SU-DHL-6 (cell line): ENCODE data around the gene SLC2A2.

Experiments used
- H2AFZ ChIP-seq: fragments of 200-600 bp; sonication (generic); 2 replicates; pipeline ENCODE4 v1.6.1; 2014; ENCODE audit warnings: low read depth, mild to moderate bottlenecking, moderate library complexity, mixed read lengths, antibody characterized with exemption, low read length; ENCODE audit not compliant: severe bottlenecking
- H3F3A ChIP-seq: fragments of 200-600 bp; shearing (Covaris generic); 2 replicates; pipeline ENCODE4 v1.6.0; 2016; ENCODE audit warnings: antibody characterized with exemption, mild to moderate bottlenecking; ENCODE audit not compliant: insufficient read depth
- H3K27ac ChIP-seq: fragments of 200-600 bp; sonication (generic); 2 replicates; pipeline ENCODE4 v1.5.1; 2016; ENCODE audit warnings: low read depth, mild to moderate bottlenecking, low read length, moderate library complexity, mixed read lengths
- H3K27me3 ChIP-seq: fragments of 200-600 bp; sonication (generic), shearing (Covaris generic); 2 replicates; pipeline ENCODE4 v1.6.0; 2014; ENCODE audit warnings: mild to moderate bottlenecking, low read length
- H3K36me3 ChIP-seq: fragments of 200-600 bp; sonication (generic); 2 replicates; pipeline ENCODE4 v1.6.1; 2014; ENCODE audit warnings: mild to moderate bottlenecking, low read length, mixed read lengths
- H3K4me2 ChIP-seq: fragments of 300-600, 200-600 bp; shearing (Covaris generic), sonication (generic); 2 replicates; pipeline ENCODE4 v1.6.0; 2014; ENCODE audit warnings: low read length, low read depth, mild to moderate bottlenecking; ENCODE audit not compliant: poor library complexity, severe bottlenecking
- H3K4me3 ChIP-seq: fragments of 200-600 bp; sonication (generic); 2 replicates; pipeline ENCODE4 v1.5.1; 2014; ENCODE audit warnings: antibody characterized with exemption, low read length, mild to moderate bottlenecking, mixed read lengths; ENCODE audit not compliant: insufficient read depth, poor library complexity, severe bottlenecking
- H3K79me2 ChIP-seq: fragments of 200-600 bp; sonication (generic); 2 replicates; pipeline ENCODE4 v1.6.1; 2014; ENCODE audit warnings: mild to moderate bottlenecking, low read length, moderate library complexity; ENCODE audit not compliant: insufficient read depth
- H3K9ac ChIP-seq: fragments of 200-600 bp; sonication (generic); 2 replicates; pipeline ENCODE4 v1.7.0; 2014; ENCODE audit warnings: mild to moderate bottlenecking, low read length
- H3K9me2 ChIP-seq: fragments of 200-600 bp; sonication (generic); replicated peaks from 2 replicates; pipeline ENCODE4 v1.6.1; 2014; ENCODE audit warnings: low read length; ENCODE audit not compliant: insufficient read depth
- H3K9me3 ChIP-seq: fragments of 200-600 bp; sonication (generic); 2 replicates; pipeline ENCODE4 v1.6.1; 2014; ENCODE audit warnings: low read length, mixed read lengths; ENCODE audit not compliant: insufficient read depth
- H4K20me1 ChIP-seq: fragments of 200-600 bp; sonication (generic); 2 replicates; pipeline ENCODE4 v1.6.1; 2014; ENCODE audit warnings: low read depth, mild to moderate bottlenecking, antibody characterized with exemption, low read length, moderate library complexity, mixed read lengths
- CTCF ChIP-seq: fragments of 200-600 bp; sonication (generic); IDR thresholded peaks from one replicate; pipeline ENCODE4 v1.5.1; 2017; ENCODE audit warnings: antibody characterized with exemption, mild to moderate bottlenecking, low read length, moderate library complexity; ENCODE audit not compliant: insufficient read depth, poor library complexity, severe bottlenecking
- EZH2phosphoT487 ChIP-seq: fragments of 200-600 bp; sonication (generic), shearing (Covaris generic); conservative IDR thresholded peaks from 2 replicates; pipeline ENCODE4 v1.6.1; 2018; ENCODE audit warnings: mild to moderate bottlenecking, antibody characterized with exemption, low read length, moderate library complexity, mixed read lengths

Gene SLC2A2

DNA sequence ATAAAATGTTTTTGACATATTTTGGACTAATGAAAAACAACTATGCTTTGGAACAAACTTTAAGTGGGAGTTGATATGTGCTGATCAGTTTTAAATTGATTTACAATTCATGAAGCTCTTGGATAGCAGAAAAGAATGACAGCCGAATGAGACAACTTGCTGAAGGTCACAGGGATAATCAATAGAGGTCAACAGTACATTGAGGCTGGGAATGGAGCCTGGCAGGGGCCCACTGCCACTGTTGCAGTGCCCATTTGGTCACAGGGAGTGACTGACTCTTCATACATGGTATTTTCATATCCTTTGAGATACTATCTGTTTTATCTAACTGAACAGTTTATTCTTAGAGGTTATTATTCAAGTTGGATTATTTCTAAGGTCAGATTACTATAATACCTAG lies 59.4 kb downstream of the SLC2A2 start:
- H3F3A ChIP-seq: no peaks in the 10 kb centered on the region
- no peaks in the 10 kb centered on the region for H4K20me1 ChIP-seq
- no peaks in the 10 kb centered on the region for H3K9me2 ChIP-seq
- no peak overlapping the region for H3K4me3 ChIP-seq
- H2AFZ ChIP-seq: no peak overlapping the region
- H3K27me3 ChIP-seq: no peaks in the 10 kb centered on the region
- H3K27ac ChIP-seq: no peak overlapping the region
- no peaks in the 10 kb centered on the region for H3K9me3 ChIP-seq
- H3K79me2 ChIP-seq: no peaks in the 10 kb centered on the region
- TF ChIP-seq EZH2phosphoT487 (no peak), CTCF (no peak)
- H3K9ac ChIP-seq: no peak overlapping the region
- H3K4me2 ChIP-seq: no peak overlapping the region
- H3K36me3 ChIP-seq: no peaks in the 10 kb centered on the region

DNA sequence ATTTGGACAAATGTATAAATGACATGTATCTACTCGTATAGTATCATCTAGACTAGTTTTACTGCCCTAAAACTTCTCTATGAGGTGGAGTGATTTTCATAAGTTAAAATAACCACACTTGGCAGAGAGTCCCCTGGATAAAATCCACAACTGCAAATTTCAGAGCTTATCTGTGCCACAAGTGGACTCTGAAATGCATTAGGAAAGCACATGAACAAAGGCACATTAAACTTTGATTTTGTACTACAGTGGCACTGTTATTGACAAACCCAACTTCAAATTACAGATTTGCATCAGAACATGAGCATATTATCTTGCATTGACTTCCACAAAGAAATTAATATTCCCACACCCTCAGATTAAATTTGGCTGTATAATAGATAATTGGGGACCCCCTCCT lies 60.0 kb downstream of the SLC2A2 start:
- Histone ChIP-seq H3K27me3 (no peaks in the 10 kb centered on the region), H3K36me3 (no peaks in the 10 kb centered on the region), H3F3A (no peaks in the 10 kb centered on the region), H3K79me2 (no peaks in the 10 kb centered on the region), H2AFZ (no peak overlapping the region), H4K20me1 (no peaks in the 10 kb centered on the region), H3K9me3 (no peaks in the 10 kb centered on the region), H3K4me3 (no peak overlapping the region), H3K4me2 (no peak overlapping the region), H3K9me2 (no peaks in the 10 kb centered on the region), H3K9ac (no peak overlapping the region), H3K27ac (no peak overlapping the region)
- no peak for TF ChIP-seq EZH2phosphoT487
- TF ChIP-seq CTCF: no peak

- H4K20me1 ChIP-seq: no peaks in the 10 kb centered on the region
- no peaks in the 10 kb centered on the region for H3K79me2 ChIP-seq
- no peaks in the 10 kb centered on the region for H3F3A ChIP-seq
- H3K9me2 ChIP-seq: no peaks in the 10 kb centered on the region
- TF ChIP-seq EZH2phosphoT487: no peak
- TF ChIP-seq CTCF: no peak
- no peak overlapping the region for H2AFZ ChIP-seq
- no peak overlapping the region for H3K4me2 ChIP-seq
- no peak overlapping the region for H3K4me3 ChIP-seq
- H3K9ac ChIP-seq: no peak overlapping the region
- no peaks in the 10 kb centered on the region for H3K36me3 ChIP-seq
- H3K27me3 ChIP-seq: 0 out of 2 replicates have a peak, but pooled peaks cover 3% of the 10 kb centered on the region
- H3K9me3 ChIP-seq: no peaks in the 10 kb centered on the region
- no peak overlapping the region for H3K27ac ChIP-seq
Observed at GRCh38 chr3:170962411-170962810, 64.1 kb downstream of the SLC2A2 start.
